Caco-2 (cell line): ENCODE results near the gene SLC33A1. TPM values are rescaled to one million over a fixed set of nuclear protein-coding genes. Genes with fewer than 3 reads are reported as not detected.

Experiments used
- BruUV-seq: library from RNA; stranded (reverse); fragments of 400-500 nt; replicated peaks from 2 replicates; lab custom pipeline; 2021; lab: Mats Ljungman, UMichigan
- CTCF ChIA-PET: fragments of 300-600 bp; sonication (Branson Sonifier 250); formaldehyde crosslinking; loops from one replicate; lab custom pipeline; 2022; ENCODE audit warnings: antibody characterized with exemption; lab: Charles Lee
- POLR2A ChIA-PET: fragments of 300-600 bp; sonication (Branson Sonifier 250); formaldehyde crosslinking; loops from one replicate; lab custom pipeline; 2022; ENCODE audit warnings: antibody characterized with exemption; lab: Charles Lee
- DNase-seq, 2 experiments: peaks; one replicate each; pipeline versions ENCODE4 v3.0.0 to v3.0.0-alpha.2; 2020 to 2022
- H3K27me3 ChIP-seq: replicated peaks from 2 replicates; pipeline ENCODE4 v1.6.0; 2011; ENCODE audit warnings: low read length; ENCODE audit not compliant: control insufficient read depth, insufficient read depth
- H3K36me3 ChIP-seq: 2 replicates; pipeline ENCODE4 v1.5.1; 2011; ENCODE audit warnings: low read length; ENCODE audit not compliant: control insufficient read depth, insufficient read depth
- H3K4me1 ChIP-seq: fragments of 250-450 bp; sonication (Bioruptor Pico); 2 replicates; pipeline ENCODE4 v1.5.1; 2020; ENCODE audit warnings: mild to moderate bottlenecking
- H3K4me3 ChIP-seq: 2 replicates; pipeline ENCODE4 v1.5.1; 2011; ENCODE audit warnings: low read depth, mild to moderate bottlenecking, control low read depth, low read length
- H3K9me3 ChIP-seq: fragments of 250-450 bp; sonication (Bioruptor Pico); 2 replicates; pipeline ENCODE4 v1.5.1; 2020; ENCODE audit warnings: mild to moderate bottlenecking, moderate library complexity
- H3K27ac Mint-ChIP-seq: one replicate; pipeline ENCODE4 v1.8.0; 2022; ENCODE audit warnings: mixed read lengths; ENCODE audit not compliant: unreplicated experiment
- H3K27me3 Mint-ChIP-seq: one replicate; pipeline ENCODE4 v1.8.0; 2022; ENCODE audit warnings: mixed read lengths; ENCODE audit not compliant: insufficient read depth, unreplicated experiment
- H3K36me3 Mint-ChIP-seq: one replicate; pipeline ENCODE4 v1.8.0; 2022; ENCODE audit warnings: mild to moderate bottlenecking, mixed read lengths; ENCODE audit not compliant: insufficient read depth, unreplicated experiment
- H3K4me1 Mint-ChIP-seq: one replicate; pipeline ENCODE4 v1.8.0; 2022; ENCODE audit warnings: low read depth, mixed read lengths; ENCODE audit not compliant: unreplicated experiment
- H3K4me3 Mint-ChIP-seq: one replicate; pipeline ENCODE4 v1.8.0; 2022; ENCODE audit warnings: mild to moderate bottlenecking, moderate library complexity, mixed read lengths; ENCODE audit not compliant: unreplicated experiment
- H3K9me3 Mint-ChIP-seq: one replicate; pipeline ENCODE4 v1.8.0; 2022; ENCODE audit warnings: mixed read lengths; ENCODE audit not compliant: unreplicated experiment
- intact Hi-C: fragments of 100-400 bp; cut with micrococcal nuclease; formaldehyde crosslinking; loops from one replicate; pipeline ENCODE4 v1.10.0; 2022; ENCODE audit not compliant: unreplicated experiment
- total RNA-seq: library from RNA; stranded (reverse); gene quantifications from 2 replicates; pipeline ENCODE4 v1.2.3, GENCODE V29; 2022
- TF ChIP-seq, protein P1 (sequence below), 2 experiments: fragments of 200-600 bp in 1 of 2; IDR thresholded peaks; 1 replicate in 1 of 2; 2 replicates in 1 of 2; pipeline versions ENCODE4 v1.5.1 to v1.8.0; 2011 to 2022; ENCODE audit warnings: antibody characterized with exemption in 1 of 2, control low read depth in 1 of 2, inconsistent platforms in 1 of 2, low read depth in 1 of 2, low read length in 1 of 2, mild to moderate bottlenecking in 1 of 2, moderate library complexity in 1 of 2; ENCODE audit not compliant: insufficient read depth in 1 of 2, severe bottlenecking in 1 of 2, unreplicated experiment in 1 of 2

Gene SLC33A1
- total RNA-seq, 1 experiment from 2014 or later = 19.6 TPM

DNA sequence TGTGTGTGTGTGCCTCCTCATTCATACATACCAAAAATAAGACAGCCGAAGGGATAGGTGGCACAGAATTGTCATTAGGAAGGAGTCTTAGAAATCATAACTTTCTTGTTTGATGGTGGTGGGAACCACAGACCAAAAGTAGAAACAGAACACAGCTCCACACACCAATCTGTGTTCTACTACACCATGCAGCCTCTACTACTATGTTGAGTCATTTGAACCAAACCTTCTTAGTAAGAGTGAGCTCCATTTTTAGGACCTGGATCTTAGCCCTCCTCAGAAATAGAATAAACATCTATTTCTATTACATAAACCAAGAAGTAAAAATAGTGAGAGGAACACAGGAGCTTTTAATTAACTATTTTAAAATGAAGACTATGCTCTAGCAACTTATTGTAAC lies 81.4 kb downstream of the SLC33A1 start:
- Histone ChIP-seq H3K27me3 (no peaks in the 10 kb centered on the region), H3K4me1 (no peaks in the 10 kb centered on the region), H3K9me3 (0 out of 2 replicates have a peak, but pooled peaks cover 6% of the 10 kb centered on the region), H3K4me3 (no peak overlapping the region), H3K36me3 (0 out of 2 replicates have a peak, but pooled peaks cover 2% of the 10 kb centered on the region)
- no TSS peak for BruUV-seq
- POLR2A ChIA-PET = no interaction called here
- Mint-ChIP-seq H3K36me3 (no peaks in the 10 kb centered on the region), H3K4me3 (no peak overlapping the region), H3K4me1 (no peaks in the 10 kb centered on the region), H3K27me3 (no peaks in the 10 kb centered on the region), H3K9me3 (no peaks in the 10 kb centered on the region), H3K27ac (no peak overlapping the region)
- DNase-seq = no peak
- intact Hi-C loops = no loop called here
- TF ChIP-seq, protein P1, sequence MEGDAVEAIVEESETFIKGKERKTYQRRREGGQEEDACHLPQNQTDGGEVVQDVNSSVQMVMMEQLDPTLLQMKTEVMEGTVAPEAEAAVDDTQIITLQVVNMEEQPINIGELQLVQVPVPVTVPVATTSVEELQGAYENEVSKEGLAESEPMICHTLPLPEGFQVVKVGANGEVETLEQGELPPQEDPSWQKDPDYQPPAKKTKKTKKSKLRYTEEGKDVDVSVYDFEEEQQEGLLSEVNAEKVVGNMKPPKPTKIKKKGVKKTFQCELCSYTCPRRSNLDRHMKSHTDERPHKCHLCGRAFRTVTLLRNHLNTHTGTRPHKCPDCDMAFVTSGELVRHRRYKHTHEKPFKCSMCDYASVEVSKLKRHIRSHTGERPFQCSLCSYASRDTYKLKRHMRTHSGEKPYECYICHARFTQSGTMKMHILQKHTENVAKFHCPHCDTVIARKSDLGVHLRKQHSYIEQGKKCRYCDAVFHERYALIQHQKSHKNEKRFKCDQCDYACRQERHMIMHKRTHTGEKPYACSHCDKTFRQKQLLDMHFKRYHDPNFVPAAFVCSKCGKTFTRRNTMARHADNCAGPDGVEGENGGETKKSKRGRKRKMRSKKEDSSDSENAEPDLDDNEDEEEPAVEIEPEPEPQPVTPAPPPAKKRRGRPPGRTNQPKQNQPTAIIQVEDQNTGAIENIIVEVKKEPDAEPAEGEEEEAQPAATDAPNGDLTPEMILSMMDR (IDR thresholded peaks at IDR 0.05; ENCODE audit: insufficient read depth in 1 of 2, low read depth in 1 of 2, low read length in 1 of 2, severe bottlenecking in 1 of 2, unreplicated experiment in 1 of 2) = no peak
- CTCF ChIA-PET = no interaction called here

DNA sequence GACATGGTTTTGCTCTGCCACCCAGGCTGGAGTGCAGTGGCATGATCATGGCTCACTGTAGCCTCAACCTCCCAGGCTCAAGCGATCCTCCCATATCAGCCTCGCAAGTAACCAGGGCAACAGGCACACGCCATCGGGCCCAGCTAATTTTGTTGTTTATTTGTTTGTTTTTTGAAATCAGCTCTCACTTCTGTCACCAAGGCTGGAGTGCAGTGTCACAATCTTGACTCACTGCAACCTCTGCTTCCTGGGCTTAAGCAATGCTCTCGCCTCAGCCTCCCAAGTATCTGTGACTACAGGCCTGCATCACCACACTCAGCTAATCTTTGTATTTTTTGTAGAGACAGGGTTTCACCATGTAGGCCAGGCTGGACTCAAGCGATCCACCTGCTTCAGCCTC lies 83.1 kb downstream of the SLC33A1 start:
- no TSS peak for BruUV-seq
- Mint-ChIP-seq H3K9me3 (no peaks in the 10 kb centered on the region), H3K4me3 (no peak overlapping the region), H3K27me3 (no peaks in the 10 kb centered on the region), H3K27ac (no peak overlapping the region), H3K36me3 (no peaks in the 10 kb centered on the region), H3K4me1 (no peaks in the 10 kb centered on the region)
- no peak for DNase-seq
- Histone ChIP-seq H3K9me3 (0 out of 2 replicates have a peak, but pooled peaks cover 6% of the 10 kb centered on the region), H3K4me1 (no peaks in the 10 kb centered on the region), H3K36me3 (0 out of 2 replicates have a peak, but pooled peaks cover 2% of the 10 kb centered on the region), H3K4me3 (no peak overlapping the region), H3K27me3 (no peaks in the 10 kb centered on the region)
- intact Hi-C loops = no loop called here
- ChIA-PET POLR2A (no interaction called here), CTCF (no interaction called here)
- TF ChIP-seq, protein P1 (IDR thresholded peaks at IDR 0.05; ENCODE audit: insufficient read depth in 1 of 2, low read depth in 1 of 2, low read length in 1 of 2, severe bottlenecking in 1 of 2, unreplicated experiment in 1 of 2) = no peak

Other genes starting within 250 kb of the SLC33A1 start
- 2.8 and 3.1 TPM in 2 replicates for gene PLCH1, start 109.4 kb downstream of the SLC33A1 start, total RNA-seq
- 4.2 and 5.4 TPM in 2 replicates for gene C3orf33, start 48.1 kb downstream of the SLC33A1 start, total RNA-seq
- 90.7 and 102 TPM in 2 replicates for gene GMPS, start 16.2 kb upstream of the SLC33A1 start, total RNA-seq